Fibroblast of lung (primary cell): ENCODE results near the gene DOK5.

ENCODE experiments used
- EZH2 ChIP-seq: IDR thresholded peaks from 2 replicates; pipeline ENCODE4 v1.5.1; 2012; ENCODE audit warnings: low read length, control low read depth, mild to moderate bottlenecking; ENCODE audit errors: missing control alignments
- TF ChIP-seq, protein P1 (sequence below), 2 donors: IDR thresholded peaks in 1 of 2; conservative IDR thresholded peaks in 1 of 2; 1 replicate in 1 of 2; 2 replicates in 1 of 2; pipeline ENCODE4 v1.5.1; 2011 to 2012; ENCODE audit warnings: low read length in 2 of 2, control low read depth in 1 of 2, inconsistent platforms in 1 of 2, low read depth in 1 of 2, mild to moderate bottlenecking in 1 of 2

DNA sequence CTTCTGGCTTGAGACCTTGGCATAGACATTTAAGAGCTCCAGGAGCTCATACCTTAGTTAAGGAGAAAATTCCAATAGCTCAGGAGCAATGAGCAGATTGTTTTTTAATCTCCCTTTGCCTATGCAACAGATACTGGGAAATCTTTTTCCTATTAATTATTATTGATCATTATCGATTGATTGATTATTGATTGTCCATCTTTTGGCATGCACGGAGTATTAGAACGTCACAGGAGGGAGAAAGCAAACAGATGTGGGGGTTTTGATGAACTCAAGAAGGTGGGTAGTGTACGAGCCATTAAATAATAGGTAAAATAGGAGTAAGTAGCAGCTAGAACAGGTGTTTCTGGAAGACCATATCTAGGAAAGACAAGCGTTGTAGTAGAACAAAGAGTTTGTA is 205.0 kb downstream of the DOK5 start:
- TF ChIP-seq EZH2, result no peak
- TF ChIP-seq, protein P1, sequence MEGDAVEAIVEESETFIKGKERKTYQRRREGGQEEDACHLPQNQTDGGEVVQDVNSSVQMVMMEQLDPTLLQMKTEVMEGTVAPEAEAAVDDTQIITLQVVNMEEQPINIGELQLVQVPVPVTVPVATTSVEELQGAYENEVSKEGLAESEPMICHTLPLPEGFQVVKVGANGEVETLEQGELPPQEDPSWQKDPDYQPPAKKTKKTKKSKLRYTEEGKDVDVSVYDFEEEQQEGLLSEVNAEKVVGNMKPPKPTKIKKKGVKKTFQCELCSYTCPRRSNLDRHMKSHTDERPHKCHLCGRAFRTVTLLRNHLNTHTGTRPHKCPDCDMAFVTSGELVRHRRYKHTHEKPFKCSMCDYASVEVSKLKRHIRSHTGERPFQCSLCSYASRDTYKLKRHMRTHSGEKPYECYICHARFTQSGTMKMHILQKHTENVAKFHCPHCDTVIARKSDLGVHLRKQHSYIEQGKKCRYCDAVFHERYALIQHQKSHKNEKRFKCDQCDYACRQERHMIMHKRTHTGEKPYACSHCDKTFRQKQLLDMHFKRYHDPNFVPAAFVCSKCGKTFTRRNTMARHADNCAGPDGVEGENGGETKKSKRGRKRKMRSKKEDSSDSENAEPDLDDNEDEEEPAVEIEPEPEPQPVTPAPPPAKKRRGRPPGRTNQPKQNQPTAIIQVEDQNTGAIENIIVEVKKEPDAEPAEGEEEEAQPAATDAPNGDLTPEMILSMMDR (conservative IDR thresholded peaks at IDR 0.05 in 1 of 2, IDR thresholded peaks at IDR 0.05 in 1 of 2; ENCODE audit: low read depth in 1 of 2, low read length in 2 of 2), result no peak
